NCI-H128 (cell line): ENCODE measurements around the gene POU1F1.
A peak's percentile ranks its signal among the peaks of the same experiment; 100 is the strongest.
"Not testable (repeated sequence)": the region's sequence is repeated elsewhere in the genome, so short reads cannot be mapped to it uniquely, and the experiment has no call there.

Experiments used
- DNase-seq: peaks from one replicate; lab custom pipeline; 2025; ENCODE audit not compliant: unreplicated experiment; lab: John Stamatoyannopoulos, UW

POU1F1 gene

DNA sequence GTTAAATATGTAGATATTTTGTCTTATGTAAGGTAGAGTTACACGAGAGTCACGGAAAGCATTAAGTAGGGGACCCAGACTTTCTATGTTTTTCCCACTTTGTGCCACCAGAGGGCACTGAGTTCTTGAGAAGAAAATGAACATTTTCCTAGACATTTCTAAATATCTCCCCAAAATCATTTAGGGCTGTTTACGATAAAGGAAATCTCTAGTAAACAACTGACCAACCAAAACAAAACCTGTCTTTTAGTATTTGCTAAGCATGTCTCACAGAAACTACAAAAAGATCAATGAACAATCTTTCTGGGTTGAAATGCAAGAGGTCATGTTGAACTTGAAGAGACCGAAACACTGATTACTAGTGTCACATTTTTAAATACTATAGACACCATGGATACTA is 16.1 kb downstream of the POU1F1 start:
- no peak for DNase-seq

DNA sequence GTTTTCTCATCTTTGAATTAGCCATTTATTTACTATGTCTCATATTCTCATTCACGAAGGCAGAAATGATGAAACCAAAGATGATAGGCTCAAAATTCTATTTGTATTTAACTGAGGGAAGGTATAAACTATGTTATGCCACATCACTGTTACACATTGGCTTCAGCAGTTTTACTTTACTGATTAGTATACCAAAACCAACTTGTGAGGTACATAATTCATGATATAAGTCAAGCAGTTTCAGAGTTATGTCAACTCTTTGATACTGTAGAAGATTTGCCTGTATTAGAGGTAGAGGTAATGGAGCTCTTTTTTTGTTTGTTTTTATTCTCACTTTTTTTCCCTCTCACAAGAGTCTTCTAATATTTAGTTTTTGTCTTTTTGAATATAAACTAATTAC is 26.4 kb downstream of the POU1F1 start:
- no peak for DNase-seq

DNA sequence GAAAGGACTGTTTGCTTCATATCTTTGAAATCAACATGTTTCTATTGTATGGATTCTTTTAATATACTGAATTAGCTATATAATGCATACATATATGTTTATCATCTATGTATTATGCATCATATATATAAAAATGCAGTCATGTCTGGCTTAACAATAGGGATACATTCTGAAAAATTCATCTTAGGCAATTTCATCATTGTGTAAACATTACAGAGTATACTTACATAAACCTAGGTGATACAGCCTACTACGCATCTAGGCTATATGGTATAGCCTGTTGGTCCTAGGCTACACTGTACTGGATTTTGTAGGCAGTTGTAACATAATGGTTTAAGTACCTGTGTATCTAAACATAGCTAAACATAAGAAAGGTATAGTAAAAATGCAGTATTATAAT is 27.6 kb downstream of the POU1F1 start:
- DNase-seq, result no peak

DNA sequence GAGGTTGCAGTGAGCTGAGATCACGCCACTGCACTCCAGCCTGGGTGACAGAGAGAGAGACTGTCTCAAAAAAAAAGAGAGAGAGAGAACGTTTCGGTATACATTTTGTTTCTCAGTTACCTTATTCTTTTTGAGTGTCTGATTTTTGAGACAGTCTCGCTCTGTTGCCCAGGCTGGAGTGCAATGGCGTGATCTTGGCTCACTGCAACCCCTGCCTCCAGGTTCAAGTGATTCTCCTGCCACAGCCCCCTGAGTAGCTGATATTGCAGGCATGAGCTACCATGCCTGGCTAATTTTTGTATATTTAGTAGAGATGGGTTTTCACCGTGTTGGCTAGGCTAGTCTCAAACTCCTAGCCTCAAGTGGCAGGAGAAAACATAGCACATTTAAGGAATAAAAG is 28.2 kb downstream of the POU1F1 start:
- not testable (repeated sequence) for DNase-seq

DNA sequence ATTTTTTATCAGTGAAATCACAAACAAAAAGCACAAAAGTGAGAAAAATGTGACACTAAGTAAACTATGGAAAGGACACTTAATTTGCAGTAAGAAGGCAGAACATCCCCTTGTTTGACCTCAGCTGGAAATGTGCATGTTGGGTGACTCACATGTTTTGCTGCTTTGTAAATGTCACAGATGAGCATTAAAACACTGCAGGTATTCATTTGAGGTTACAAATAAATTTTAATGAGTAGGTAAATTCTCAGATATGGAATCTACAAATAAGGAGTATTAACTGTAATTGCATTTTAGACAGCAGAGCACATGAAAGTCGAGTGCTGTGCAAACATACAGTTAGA is 29.0 kb downstream of the POU1F1 start:
- no peak for DNase-seq

DNA sequence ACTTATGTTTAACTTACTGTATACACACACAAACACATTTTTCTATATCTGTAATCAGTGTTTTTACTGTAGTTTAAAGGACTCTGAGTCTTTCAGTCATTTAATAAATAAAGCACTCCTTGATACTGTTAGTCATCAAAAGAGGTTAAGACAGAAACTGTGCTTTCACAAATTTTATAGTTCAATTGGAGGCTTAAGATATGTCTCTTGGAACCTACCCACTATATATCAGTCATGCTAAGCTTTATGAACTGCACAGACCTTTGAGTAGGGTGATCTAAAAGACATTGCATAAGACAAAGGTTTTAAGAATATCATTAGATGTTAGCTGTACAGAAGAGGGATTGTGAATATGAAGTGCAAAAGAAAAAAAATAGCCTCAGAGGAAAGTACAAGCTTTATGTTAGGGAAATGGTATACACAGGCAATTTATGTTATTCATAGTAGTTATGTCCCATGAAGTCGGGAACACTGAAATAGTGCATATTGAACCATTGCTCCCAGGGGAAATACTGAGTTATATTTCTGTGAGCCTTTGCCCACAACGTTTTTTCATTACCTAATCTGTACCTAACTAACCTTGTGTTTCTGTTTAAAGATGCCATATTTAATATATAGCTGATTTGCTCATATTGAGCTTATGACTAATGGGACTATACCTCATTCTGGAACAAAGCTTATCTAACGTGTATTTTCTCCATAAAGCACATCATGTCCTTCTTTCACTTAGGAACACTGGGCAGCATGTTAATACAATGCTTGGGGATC is 29.5 kb downstream of the POU1F1 start:
- no peak for DNase-seq

DNA sequence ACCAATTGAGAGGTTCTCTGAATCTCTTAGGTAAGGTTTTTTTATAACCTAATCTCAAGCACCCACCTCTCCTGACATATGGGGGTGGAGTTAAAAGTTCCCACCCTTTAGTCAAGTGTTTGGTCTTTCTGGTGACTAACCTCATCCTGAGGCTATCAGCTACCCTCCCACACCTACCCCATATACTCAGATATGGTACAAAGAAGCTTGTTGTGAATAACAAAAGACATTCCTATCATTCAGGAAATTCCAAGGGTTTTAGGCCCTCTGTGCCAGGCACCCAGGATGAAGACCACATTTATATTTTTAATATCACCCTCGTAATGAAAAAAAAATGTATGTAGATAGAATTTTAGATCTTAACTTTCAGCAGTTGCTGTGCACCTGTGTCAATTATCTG is 40.3 kb downstream of the POU1F1 start:
- no peak for DNase-seq

DNA sequence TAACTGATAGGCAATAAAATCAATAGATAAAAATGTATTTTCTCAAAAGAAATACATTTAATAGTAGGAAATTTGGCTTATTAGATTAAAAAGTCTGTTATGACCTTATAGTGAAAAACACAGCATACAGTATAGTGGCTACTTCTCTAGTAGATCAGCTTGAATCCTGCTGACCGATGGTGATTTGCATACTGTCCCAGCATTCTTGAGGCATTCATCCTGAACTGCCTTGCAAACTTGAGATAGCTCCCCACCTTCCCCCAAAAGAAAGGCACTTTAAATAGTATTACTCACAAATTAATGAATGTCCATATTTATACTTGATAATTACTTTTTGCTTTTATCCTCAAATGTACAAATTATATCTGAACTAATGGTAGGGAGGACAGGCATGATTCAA is 42.6 kb downstream of the POU1F1 start:
- DNase-seq, result no peak

DNA sequence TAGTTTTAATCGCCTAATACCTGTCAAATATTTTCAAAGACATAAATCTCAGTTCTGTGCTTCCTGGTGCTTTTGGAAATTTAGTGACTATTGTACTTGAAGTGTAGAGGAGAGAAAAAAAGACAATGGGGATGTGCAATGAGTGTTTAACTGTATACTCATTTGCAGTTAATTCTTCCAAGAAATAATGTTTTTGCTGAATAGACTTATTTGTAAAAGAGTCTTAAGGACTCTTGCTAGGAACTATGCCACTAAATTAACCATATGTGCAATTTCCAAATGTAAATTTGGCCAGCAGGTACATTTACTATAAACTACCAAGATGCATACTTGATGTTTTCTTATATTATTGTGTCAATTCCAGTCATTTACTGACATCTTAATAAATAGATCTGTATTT is 47.3 kb downstream of the POU1F1 start:
- no peak for DNase-seq

DNA sequence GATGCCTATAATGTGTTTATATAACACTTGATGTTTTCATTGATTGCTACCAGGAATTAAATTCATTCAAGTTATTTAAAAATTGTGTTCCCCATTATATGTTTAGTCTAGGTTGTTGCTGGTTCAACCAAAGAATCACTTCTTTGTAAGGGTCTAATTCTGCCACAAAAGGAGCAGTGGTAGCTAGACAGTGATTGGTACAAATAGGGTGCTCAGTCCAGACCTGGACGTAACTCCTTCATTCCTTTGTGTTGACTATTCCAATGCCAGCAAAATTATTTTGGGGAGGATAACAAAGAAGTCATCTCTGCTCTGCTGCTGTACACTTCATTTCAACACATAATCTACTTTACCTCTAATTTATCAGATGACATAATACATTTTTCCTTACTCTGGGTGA is 48.1 kb downstream of the POU1F1 start:
- no peak for DNase-seq

DNA sequence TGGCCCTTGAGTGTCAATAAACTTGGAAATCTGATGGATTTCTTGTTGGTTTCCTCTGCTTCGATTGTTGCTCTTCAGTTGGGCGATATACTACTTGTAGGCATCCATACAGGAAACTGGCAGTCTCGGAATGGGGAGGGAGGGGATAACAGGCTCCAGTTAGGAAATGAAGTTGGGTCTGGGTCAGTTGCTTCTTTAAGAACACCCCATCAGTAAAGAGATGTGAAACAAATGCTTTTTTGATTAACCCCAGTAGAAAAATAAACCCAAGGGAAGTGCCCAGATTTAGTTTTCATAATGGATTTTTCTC is 48.6 kb downstream of the POU1F1 start:
- DNase-seq, result no peak

DNA sequence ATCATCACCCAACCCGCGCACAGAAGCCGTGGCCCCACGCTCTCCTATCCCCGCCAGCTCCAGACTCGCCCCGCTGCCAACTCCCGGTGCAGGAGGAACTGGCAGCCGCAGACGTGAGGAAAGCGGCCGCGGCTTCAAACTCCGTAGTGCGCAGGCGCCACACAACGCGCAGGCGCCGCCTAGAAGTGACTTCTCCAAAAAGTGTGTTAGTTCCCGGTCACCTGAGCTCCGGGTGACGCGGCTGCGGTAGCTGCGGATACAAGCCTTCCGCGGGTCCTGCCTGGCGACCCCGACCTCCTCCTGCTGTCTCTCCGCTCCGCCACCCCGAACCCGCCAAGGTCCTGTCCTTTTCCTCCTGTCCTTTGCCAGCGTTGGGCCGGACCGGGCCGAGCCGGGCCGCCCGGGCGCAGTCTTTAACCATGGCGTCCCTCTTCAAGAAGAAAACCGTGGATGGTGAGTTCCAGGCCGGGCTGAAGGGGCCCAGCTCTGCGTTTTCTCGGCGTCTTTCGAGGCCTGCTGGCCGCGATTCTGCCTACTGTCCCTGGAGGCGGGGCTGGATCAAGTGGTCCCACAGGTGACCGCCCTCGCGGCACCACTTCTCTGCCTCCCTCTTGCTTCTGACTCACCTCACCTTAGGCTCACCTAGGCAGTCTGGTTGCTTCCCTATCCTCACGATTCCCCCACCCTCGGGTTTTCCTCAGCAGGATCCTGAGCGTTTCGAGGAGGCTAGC is 49.1 kb downstream of the POU1F1 start, which contains the start of gene CHMP2B:
Gene CHMP2B, plus strand, starts transcription at position 206 of the 731 bp plus-strand sequence. Its CDS starts 214 bp downstream, at position 420.
- DNase-seq, result peak; percentile 78

DNA sequence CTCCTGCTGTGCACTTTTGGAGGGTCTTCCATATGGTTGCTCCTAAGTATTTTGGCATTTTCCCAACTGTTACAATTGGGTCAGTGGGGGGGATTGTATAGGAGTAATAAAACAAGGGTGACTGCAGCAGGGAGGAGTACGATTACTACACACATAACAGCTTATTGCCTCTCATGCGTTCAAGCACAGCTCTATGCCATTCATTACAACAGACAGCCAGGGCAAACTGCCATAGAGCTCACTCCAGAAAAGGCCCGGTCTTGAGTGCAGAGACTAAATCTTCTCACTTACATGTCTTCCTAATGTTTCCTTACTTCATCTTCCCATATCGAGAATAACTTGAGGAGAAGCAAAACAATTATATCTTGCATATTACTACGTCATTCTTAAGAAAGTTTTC is 50.7 kb downstream of the POU1F1 start:
- DNase-seq, result peak; percentile 48

DNA sequence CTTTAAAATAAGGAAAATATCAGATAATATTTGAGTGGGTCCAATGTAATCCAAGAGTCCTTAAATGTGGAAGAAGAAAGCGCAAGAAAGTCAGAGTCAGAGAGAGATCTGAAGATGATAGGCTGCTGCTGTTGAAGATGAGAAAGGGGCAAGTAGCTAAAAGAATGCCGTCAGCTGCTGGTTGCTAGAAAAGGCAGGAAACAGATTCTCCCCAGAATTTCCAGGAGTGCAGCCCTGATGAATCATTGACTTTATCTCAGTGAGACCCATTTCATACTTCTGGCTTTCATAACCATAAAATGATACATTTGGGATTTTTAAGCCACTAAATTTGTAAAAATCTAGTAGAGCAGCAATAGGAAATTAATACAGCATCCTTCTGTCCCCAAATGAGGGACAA is 56.8 kb downstream of the POU1F1 start:
- DNase-seq, result no peak

DNA sequence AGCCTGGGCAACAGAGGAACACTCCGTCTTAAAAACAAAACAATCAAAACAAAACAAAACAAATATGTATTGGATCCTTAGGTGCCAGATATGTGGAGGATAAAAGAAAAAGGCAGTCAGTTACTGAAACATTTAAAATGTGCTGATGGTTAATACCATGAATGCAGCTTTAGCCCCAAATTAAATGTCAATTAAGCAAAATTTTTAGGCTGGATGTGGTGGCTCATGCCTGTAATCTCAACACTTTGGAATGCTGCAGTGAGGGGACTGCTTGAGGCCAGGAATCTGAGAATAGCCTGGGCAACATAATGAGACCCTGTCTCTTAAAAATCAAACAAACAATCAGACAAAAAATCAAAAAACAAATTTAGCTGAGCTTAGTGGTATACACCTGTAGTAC is 57.8 kb downstream of the POU1F1 start:
- no peak for DNase-seq
